ENCODE measurements around the gene RBM45.

- TF ChIP-seq CTCF (optimal IDR thresholded peaks at IDR 0.05 in 1 of 3, IDR thresholded peaks at IDR 0.05 in 1 of 3, conservative IDR thresholded peaks at IDR 0.05 in 1 of 3; ENCODE audit: extremely low read depth in 1 of 3, insufficient read depth in 2 of 3, low read length in 3 of 3) (no peak), EZH2 (IDR thresholded peaks at IDR 0.05; ENCODE audit: low read length) (no peak)
Measured at GRCh38 chr2:178070824-178071223, 41.4 kb upstream of the RBM45 start.
